GM18508 (cell line): Measurements from ENCODE around the gene FOXB2.

Experiments used
- ATAC-seq: cut with Tn5 transposase; IDR thresholded peaks from one replicate; pipeline ENCODE4 v1.9.1; 2021; ENCODE audit warnings: moderate number of reproducible peaks; ENCODE audit not compliant: insufficient read depth, unreplicated experiment

The FOXB2 gene

DNA sequence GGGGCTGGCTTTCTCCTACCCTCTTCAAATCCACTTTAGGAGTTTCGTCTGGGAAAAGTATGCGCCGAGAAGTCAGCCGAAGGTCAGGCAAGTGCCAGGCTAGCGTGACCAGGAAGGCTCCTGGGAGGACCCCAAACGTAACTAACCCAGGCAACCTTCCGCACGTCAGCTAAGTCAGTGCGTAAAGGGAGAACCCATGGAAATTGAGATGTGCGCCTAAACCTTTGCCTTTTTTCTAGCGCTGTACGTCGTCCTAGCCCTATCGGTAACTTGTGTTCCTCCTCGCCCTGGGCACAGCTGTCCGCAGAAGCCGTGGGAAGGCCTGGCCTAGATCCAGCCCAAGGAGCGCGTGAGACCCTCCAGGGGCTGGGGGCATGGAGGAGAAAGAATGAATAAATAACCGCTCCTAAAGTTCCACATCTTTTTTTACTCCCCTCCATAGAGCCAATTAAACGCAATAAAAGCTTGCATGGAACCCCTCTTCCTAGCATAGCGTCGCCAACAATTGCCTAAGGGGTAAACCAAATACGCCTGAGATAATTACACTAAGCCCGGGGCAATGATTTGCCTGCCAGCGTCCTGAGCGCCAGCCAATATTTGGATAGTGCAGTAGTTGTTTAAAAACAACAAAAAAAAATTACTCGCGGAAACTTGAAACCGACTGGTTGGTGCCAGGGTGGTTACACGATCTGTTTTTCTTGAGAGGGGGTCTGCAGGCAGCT, 4.0 kb upstream of the FOXB2 start:
- no peak for ATAC-seq

DNA sequence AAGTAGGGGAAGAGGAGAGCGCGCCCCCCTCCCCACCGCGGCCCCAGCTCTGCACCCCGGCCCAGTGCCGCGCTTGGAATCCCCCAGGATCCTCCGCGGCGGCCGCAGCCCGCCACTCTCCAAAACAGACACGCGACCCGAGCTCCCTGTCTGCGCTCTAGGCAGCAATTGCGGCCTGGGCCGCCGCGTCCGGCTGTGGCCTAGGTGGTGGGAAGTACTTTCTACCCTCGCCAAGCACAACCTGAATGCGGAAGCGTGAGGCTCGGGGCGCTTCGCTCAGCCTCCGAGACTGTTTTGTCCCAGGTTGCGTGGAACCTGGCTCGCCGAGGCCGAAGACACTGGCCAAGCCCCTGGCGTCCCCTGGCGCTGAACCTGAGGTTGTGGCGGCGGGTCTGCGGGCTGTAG, 3.3 kb upstream of the FOXB2 start:
- no peak for ATAC-seq

DNA sequence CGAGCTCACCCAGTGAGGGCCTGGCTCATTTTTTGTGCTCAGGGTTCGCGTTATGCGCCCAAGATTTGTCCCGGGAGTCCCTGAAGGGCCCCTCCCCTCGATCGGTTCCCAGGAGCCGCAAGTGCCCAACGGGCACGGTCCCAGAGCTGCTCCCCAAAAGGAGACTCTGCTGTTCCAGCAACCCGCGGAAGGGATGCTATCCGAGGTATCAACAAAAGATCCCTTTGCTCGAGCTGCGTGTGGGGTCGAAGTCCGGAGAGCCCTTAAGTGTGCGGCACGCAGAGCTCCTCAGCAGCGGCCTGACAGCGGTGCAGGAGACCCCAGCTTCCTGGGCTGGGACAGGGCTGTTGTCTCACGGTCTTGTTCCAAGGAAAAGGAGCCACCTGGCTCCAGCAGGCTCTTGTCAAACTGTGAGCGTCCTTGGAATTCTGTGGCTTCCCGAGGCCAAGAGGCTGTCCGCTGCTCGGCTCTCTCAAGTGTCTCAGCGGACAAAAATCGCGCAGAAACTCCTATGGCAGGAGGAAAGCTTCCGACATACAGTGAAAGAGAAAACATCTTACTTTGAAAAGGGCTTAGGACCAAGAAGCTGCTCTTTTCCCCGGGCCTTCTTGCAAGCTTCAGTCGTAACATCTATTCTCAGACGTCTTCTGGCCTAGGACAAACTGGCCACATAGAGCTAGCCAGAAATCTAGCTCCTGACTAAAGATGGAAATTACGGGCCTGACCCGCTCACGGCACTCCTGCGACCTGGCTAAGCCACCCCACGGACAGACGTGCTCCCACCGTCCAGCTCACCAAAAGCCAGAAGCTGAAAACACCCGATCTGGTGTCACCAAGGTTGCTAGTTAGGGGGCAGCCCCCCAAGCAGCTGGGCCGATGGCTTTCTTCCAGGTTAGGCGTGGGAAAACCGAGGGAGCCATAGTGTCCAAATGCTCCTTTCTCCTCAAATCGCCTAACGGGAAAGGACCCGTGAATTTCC, 2.6 kb upstream of the FOXB2 start:
- no peak for ATAC-seq

DNA sequence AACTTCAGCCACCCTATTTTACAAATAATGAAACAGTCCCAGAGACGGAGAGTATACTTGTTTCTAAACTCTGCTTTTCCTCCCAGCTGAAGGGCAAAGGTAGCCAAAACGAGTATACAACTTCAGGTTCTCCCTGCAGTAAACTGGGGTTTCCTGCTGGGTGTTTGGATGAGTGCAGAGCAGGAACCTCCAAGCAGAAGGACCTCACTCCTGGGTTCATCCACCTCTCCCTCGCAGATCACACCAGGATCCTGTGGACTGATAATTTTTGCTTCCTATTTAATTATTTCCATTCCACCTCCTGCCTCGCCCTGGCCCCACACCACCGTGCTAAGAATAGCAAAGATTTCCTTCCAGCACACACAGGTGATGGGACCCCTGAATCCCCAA, 2.0 kb upstream of the FOXB2 start:
- ATAC-seq: no peak

DNA sequence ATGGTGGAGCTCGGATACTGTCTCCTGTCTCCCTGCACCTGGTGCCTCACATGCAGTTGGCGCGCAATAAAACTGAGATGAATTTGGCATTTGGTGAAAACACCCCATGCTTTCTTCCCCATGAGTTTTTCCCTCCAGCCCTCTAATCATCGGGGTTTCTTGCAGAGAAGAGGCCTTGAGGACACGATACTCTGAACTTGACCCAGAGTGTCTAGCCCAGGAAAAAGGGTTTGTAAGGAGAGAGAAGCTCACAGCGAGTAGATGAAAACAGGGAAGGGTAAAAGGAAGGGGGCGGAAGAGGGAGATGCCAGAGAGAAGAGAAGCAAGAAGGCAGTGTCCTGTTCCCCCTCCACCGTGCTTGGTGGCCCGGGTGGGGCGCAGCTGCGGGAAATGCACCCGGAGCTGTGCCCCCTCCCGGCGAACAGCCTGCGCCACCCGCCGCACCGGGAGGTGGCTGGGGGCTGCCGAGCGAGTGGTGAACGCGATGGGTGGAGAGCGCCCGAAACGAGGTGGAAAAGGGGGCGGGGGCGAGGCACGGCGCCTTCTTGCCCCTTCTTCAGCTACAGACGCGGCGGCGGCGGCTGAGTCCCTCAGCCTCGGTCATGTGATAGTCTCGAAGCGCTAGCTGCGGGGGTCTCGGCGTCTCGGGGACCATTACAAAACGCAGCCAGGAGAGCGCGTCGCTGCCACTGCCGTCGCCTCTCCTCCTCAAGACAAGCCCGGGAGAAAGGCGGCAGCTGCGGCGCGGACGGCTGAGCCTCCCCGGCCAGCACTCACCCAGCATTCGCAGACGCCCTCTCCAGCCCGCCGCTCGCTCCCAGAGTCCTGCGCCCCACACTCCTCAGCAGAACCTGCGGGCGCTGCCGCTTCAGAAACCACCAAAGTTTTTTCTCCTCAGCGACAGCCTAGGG, 1.1 kb upstream of the FOXB2 start:
- ATAC-seq: no peak

DNA sequence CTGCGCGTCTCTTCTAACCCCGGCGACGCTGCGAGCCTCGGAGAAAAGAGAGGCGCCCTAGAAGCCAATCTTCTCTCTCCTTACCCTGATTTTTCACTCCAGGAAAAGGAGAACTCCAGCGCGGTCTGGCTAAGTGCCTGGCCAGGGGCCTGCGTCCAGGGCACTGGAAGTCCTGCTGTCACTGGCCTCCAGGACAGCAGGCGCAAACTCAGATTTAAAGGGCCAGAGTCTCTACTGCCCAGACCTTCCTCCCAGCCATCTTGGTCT, 553 bp upstream of the FOXB2 start:
- ATAC-seq: no peak

DNA sequence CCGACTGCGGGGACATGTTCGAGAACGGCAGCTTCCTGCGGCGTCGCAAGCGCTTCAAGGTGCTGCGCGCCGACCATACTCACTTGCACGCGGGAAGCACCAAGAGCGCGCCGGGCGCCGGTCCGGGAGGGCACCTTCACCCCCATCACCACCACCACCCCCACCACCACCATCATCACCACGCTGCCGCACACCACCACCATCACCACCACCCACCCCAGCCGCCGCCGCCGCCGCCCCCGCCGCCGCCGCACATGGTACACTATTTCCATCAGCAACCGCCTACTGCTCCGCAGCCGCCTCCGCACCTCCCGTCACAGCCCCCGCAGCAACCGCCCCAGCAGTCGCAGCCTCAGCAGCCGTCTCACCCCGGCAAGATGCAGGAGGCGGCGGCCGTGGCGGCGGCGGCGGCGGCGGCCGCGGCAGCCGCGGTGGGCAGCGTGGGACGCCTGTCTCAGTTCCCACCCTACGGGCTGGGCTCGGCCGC, 514 bp downstream of the FOXB2 start:
- no peak for ATAC-seq

DNA sequence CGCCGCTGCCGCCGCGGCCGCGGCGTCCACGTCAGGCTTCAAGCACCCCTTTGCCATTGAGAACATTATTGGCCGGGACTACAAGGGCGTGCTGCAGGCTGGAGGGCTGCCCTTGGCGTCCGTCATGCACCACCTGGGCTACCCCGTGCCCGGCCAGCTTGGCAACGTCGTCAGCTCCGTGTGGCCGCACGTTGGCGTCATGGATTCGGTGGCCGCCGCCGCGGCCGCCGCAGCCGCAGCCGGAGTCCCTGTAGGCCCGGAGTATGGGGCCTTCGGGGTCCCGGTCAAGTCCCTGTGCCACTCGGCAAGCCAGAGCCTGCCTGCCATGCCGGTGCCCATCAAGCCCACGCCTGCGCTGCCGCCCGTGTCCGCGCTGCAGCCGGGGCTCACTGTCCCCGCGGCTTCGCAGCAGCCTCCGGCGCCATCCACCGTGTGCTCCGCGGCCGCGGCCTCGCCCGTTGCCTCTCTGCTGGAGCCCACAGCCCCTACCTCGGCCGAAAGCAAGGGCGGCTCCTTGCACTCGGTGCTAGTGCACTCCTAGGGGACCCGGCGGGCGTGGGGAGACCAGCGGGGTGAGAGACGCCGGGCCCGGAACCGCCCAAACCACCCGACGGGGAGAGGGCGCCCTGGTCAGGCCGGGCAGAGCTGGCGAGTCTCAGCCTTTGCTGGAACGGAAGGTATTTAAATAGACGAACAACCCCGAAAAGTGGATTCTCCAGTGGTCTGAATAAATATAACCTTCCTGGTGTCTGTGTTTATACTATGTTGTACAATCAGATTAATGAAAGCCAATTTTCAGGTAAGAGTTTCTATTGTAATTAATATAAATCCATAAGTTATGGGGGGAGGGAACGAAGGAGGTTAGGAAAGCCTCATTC, 1.2 kb downstream of the FOXB2 start:
- ATAC-seq: no peak

DNA sequence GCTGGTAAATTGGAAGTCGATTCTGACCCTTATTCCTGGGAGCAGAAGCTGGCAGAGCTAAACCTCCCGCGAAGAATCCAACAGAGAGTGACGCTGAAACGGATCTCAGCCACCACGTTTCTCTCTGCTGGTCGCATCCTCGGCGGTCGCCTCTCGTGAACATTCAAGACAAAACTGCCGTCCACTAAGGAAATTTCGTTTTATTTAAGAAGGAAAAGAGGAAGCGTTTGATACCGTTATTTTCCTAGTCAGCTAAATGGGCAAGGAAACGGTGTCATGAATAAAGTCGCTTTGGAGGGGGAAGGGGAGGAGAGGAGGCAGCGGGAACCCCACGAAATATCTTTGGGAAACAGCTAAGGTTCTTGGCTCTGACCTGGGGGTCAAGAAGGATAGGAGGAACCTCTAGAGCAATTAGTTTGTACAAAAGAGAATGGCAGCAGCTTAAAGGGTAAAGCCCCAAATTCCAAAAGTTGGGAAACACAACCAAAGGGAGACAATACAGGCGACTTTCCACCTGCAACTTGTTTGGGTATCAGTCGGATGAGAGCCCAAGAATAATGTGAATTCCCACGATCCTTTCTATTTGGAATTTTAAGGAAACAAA, 1.9 kb downstream of the FOXB2 start:
- ATAC-seq: no peak

DNA sequence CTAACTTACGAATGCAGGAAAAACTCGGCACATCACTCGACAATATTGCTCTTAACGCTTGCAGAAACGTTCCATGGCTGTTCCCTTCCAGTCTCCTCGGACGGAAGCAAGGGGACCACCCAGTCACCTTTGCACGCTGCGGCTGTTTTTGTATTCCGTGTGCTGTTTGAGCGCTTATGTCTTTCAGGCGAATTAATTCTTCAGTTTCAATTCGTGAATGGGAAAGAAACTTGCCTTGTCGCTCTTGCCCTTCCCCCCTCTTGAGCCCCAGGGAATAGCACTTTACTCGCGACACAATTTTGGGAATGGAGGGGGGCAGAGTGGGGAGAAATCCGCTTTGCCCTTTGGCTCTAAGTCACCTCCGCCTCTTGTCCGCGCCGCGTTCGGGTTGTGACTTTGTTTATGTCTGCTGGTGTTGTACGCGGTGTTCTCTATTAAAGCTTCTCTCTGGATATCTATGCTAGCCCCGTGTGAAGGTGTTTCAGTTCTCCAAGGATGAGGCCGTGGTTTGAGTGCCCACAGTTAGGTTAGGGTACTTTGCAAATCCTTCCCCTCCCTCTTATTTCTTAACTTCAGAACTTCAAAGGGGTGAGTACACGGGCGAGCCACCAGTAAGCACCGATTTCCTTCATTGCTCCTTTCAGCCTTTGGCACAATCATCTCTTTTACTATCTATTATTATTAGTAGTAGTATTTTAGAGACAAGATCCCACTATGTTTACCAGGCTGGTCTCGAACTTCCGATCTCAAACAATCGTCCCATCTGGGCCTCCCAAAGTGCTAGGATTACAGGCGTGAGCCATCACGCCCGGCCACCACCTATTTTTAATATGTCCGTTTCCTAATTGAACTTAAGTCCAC, 2.7 kb downstream of the FOXB2 start:
- no peak for ATAC-seq

DNA sequence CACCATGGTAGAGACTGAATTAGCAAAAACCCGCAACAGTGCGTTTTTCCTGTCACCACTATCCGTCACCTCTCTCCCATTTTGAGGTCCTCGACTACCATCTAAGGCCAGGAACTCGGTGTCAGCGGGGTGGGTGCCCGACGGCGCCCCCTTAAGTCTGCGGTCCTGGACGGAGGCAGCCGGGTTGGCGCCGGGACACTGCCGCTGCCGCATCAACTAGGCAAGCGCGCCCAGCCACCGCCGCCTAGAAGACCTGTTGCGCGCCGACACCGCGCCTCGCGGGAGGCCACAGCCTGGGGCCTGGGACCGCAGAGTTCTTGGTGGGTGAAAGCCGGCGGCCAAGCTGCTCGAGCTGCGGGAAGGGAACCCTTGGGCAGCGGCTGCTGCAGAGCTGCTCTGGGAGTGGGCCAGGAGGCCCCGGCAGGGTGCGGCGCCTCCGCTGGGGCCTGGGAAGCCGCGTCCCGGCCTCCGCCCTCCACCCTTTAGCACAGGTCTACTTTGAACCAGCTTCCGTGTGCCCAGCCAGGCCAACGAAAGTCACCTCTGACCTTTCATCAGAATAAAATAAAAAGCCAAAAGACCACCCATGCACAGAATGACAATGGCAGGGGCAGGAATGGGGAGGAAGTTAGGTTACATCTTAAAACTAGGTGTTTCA, 3.5 kb downstream of the FOXB2 start:
- no peak for ATAC-seq

DNA sequence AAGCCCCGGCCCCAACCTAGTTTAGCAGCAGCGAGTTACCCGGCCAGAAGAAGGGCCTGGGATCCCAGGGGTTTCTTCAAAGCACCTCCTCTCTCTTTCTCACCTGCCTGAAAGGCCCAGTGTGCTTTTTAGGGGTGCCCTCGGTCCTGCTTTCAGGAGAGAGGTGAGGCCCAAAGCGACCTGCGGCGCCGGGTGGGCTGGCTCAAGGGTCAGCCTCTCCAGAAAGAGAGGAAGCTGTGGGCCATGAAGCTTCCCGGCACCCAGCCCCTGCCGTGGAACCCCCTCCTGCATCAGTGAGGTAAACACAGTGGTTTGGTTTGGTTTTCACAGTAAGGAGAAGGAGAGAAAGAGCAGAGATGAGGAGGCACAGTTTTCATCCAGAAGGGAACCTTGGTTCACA, 4.3 kb downstream of the FOXB2 start:
- no peak for ATAC-seq

DNA sequence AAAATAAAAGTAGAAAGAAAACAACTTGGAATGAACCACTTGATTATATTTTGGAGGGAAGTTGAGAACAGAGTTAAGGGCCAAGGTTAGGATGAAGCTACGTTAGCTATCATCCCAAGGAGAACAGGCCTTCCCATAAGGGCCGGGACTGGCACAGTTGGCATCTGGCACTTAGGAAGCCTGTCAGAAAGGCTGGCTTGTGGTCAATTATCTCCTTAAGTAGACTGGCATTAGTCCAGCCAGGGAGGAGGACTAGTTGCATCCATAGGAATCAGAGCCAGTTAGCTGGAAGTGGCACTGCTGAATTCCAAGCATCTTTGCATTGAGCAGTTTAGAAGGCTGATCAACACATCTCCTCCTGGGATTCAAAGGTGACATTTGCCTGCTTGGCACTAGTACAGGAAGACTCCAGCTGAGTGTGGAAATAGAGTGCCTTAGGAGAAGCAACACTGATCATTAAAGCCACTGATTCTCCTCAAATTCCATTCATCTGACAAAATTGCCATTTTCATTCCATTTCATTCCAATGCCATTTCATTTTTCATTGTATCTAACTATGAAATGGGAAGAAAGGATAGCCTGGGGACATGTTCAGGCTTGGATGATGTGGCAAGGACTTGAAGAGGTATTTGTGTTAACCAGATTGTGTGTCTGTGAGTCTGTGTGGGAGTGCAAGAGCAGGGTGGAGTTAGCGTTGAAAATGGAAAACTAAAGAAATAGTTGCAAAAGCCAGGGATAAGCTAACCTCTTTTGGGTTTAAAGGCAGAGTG, 5.5 kb downstream of the FOXB2 start:
- no peak for ATAC-seq

DNA sequence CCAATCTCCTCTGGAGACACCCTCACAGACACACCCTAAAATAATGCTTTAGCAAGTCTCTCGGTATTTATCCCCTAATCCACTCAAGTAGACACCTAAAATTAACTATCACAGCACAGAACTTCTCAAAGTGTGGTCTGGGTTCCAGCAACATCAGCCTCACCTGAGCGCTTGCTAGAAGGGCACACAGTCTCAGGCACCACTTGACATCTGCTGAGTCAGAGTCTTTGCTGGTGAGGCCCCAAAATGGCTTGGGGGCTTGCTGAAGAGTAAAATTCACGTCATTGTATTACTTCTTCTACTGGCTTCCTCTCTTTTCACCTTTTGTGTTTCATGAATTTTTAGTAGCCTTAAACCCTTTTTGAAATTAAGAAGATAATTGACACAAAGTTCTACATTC, 9.0 kb downstream of the FOXB2 start:
- no peak for ATAC-seq

DNA sequence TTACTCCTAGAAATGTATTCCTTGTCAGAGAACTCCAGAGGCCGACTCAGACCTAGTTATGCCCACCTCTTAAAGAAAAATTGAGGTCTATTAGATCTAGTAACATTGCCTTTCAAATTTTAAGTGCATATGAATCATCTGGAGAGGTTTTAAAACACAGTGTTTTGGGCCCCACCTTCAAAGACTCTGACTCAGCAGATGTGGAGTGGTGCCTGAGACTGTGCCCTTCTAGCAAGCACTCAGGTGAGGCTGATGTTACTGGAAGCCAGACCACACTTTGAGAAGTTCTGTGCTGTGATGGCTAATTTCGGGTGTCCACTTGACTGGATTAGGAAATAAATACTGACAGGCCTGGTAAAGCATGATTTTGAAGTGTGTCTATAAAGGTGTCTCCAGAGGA, 10.6 kb downstream of the FOXB2 start:
- no peak for ATAC-seq

DNA sequence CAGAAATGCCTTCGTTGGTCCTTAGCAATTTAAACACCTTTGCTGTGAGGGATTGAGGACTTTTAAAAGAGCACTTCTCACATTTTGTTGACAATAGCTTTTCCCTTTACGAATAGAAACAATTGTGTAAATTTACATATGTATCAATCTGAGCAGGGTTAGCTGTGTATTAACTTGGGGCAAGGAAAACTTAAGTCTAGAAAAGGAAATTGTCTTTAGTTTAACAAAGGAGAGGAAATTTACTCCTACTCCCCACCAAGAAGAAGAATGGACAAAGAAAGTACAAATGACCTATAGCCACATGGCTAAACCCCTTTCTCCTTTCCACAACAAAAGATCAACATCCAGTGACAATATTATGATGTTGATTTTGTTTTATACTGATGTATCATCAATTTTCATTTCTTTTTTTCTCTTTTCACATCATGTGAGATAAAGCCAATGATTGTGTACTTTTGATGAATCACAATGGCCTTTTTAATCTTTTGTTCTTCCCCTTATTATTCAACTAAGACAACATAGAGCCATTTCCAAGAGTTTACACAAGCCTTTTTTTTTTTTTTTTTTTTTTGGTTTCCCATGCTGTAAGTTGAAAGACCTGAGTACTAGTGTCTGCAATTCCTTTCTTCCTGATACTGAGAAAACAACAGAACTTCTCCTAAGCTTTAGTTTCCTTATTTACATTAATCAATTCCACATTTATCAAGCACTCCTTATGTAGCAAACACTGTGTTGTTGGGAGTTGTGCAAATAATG, 19.0 kb downstream of the FOXB2 start:
- no peak for ATAC-seq

DNA sequence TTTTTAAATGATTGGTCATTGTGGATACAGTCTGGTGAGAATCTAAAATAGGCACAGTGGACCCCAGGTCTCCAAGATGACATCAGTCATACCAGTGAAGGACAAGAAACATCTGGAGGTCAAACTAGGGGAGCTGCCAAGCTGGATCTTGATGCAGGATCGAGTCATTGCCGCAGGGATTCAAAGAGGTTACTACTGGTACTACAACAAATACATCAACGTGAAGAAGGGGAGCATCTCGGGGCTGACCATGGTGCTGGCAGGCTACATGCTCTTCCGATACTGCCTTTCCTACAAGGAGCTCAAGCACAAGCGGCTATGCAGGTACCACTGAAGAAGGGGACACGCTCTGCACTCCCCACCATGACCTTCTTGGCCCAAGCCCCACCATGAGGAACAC, 20.9 kb downstream of the FOXB2 start:
- ATAC-seq: no peak
